GM12878 (cell line): Measurements from ENCODE around the gene NPY2R. TPM values are rescaled to one million over a fixed set of nuclear protein-coding genes. Genes with fewer than 3 reads are reported as not detected.

ENCODE experiments used
- ATAC-seq: fragments of 200-7000 bp; cut with Tn5 transposase; 3 replicates; pipeline ENCODE4 v1.9.1; 2020; ENCODE audit warnings: mild to moderate bottlenecking, moderate library complexity
- BruUV-seq: library from RNA; stranded (reverse); fragments of 400-500 nt; replicated peaks from 2 replicates; lab custom pipeline; 2021; lab: Mats Ljungman, UMichigan
- CTCF ChIA-PET: fragments of 300-600 bp; sonication (Branson Sonifier 250); formaldehyde crosslinking; extraction: SDS; loops from one replicate; lab custom pipeline; 2021; ENCODE audit warnings: inconsistent platforms; lab: Yijun Ruan, JAX
- POLR2A ChIA-PET: fragments of 350-600 bp; formaldehyde crosslinking; extraction: SDS; loops from one replicate; lab custom pipeline; 2021; ENCODE audit warnings: inconsistent platforms; lab: Charles Lee
- RAD21 ChIA-PET: fragments of 300-600 bp; sonication (Branson Sonifier 250); formaldehyde crosslinking; loops from one replicate; lab custom pipeline; 2023; ENCODE audit warnings: antibody characterized with exemption; ENCODE audit not compliant: unreplicated experiment; lab: Charles Lee
- SMC1A ChIA-PET: fragments of 300-600 bp; sonication (Branson Sonifier 250); formaldehyde crosslinking; loops from one replicate; lab custom pipeline; 2023; ENCODE audit not compliant: unreplicated experiment, uncharacterized antibody; lab: Charles Lee
- DNase-seq: peaks from one replicate; pipeline ENCODE4 v3.0.0-alpha.2; 2011; ENCODE audit warnings: low read depth, low spot score
- FAIRE-seq: peaks from 3 replicates; lab custom pipeline; 2011; peaks lifted over from hg19 to GRCh38; lab: Jason Lieb, UNC
- H2AFZ ChIP-seq: 2 replicates; pipeline ENCODE4 v1.6.0; 2011; ENCODE audit warnings: low read depth, low read length, control low read depth; ENCODE audit not compliant: control insufficient read depth
- H3K27ac ChIP-seq: 2 replicates; pipeline ENCODE4 v1.5.1; 2011; ENCODE audit warnings: control low read depth; ENCODE audit not compliant: control insufficient read depth, insufficient read depth
- H3K27me3 ChIP-seq, 2 experiments: replicated peaks in 1 of 2; 2 replicates each; pipeline versions ENCODE4 v1.6.0 to v1.6.1; 2011; ENCODE audit warnings: low read length in 1 of 2; ENCODE audit not compliant: control insufficient read depth in 2 of 2, insufficient read depth in 2 of 2
- H3K36me3 ChIP-seq, 2 experiments: 2 replicates each; pipeline ENCODE4 v1.5.1; 2011; ENCODE audit warnings: low read length in 1 of 2; ENCODE audit not compliant: control insufficient read depth in 2 of 2, insufficient read depth in 2 of 2
- H3K4me1 ChIP-seq: 2 replicates; pipeline ENCODE4 v1.6.1; 2011; ENCODE audit warnings: mild to moderate bottlenecking, low read length, moderate library complexity, mixed read lengths; ENCODE audit not compliant: control insufficient read depth, insufficient read depth
- H3K4me2 ChIP-seq: 2 replicates; pipeline ENCODE4 v1.6.0; 2011; ENCODE audit warnings: control low read depth; ENCODE audit not compliant: control insufficient read depth, insufficient read depth
- H3K4me3 ChIP-seq: fragments of 200-600 bp; sonication (generic); 2 replicates; pipeline ENCODE4 v1.5.1; 2016
- H3K79me2 ChIP-seq: 2 replicates; pipeline ENCODE4 v1.6.0; 2011; ENCODE audit warnings: low read length; ENCODE audit not compliant: control insufficient read depth, insufficient read depth
- H3K9ac ChIP-seq: 2 replicates; pipeline ENCODE4 v1.8.0; 2011; ENCODE audit warnings: low read length, control low read depth, mixed read lengths; ENCODE audit not compliant: control insufficient read depth, insufficient read depth
- H3K9me3 ChIP-seq: replicated peaks from 3 replicates; pipeline ENCODE4 v1.5.1; 2011; ENCODE audit warnings: mild to moderate bottlenecking, low read length; ENCODE audit not compliant: control insufficient read depth, insufficient read depth
- H4K20me1 ChIP-seq: 2 replicates; pipeline ENCODE4 v1.6.0; 2011; ENCODE audit not compliant: control insufficient read depth, insufficient read depth
- CHD2 ChIP-seq: IDR thresholded peaks from 2 replicates; pipeline ENCODE4 v1.6.1; 2011; ENCODE audit warnings: low read depth, low read length, improper control_type of control experiment, borderline replicate concordance
- ETV6 ChIP-seq, 2 experiments: fragments of 450-650 bp in 1 of 2; IDR thresholded peaks in 1 of 2; conservative IDR thresholded peaks in 1 of 2; 2 replicates each; pipeline ENCODE4 v1.6.1; 2014; ENCODE audit warnings: antibody characterized with exemption in 1 of 2, borderline replicate concordance in 1 of 2, low read depth in 1 of 2, mild to moderate bottlenecking in 1 of 2, moderate library complexity in 1 of 2
- GATAD2B ChIP-seq: fragments of 450-650 bp; conservative IDR thresholded peaks from 2 replicates; pipeline ENCODE4 v1.6.1; 2017; ENCODE audit warnings: low read depth, mild to moderate bottlenecking, moderate library complexity
- IKZF1 ChIP-seq: fragments of 450-650 bp; conservative IDR thresholded peaks from 2 replicates; pipeline ENCODE4 v1.6.1; 2017; ENCODE audit warnings: antibody characterized with exemption, mild to moderate bottlenecking
- NR2C2 ChIP-seq: IDR thresholded peaks from 2 replicates; pipeline ENCODE4 v1.6.1; 2011; ENCODE audit warnings: borderline replicate concordance, low read depth; ENCODE audit not compliant: control insufficient read depth, insufficient read length
- POLR2AphosphoS2 ChIP-seq: IDR thresholded peaks from 2 replicates; pipeline ENCODE4 v1.6.1; 2011; ENCODE audit warnings: low read depth, mild to moderate bottlenecking, low read length, improper control_type of control experiment, moderate library complexity
- RAD51 ChIP-seq: fragments of 450-650 bp; IDR thresholded peaks from 2 replicates; pipeline ENCODE4 v1.6.1; 2016; ENCODE audit warnings: moderate library complexity, mild to moderate bottlenecking, inconsistent platforms
- RBBP5 ChIP-seq: fragments of 200-600 bp; sonication (generic); conservative IDR thresholded peaks from 2 replicates; pipeline ENCODE4 v1.6.1; 2016
- STAT3 ChIP-seq: IDR thresholded peaks from 2 replicates; pipeline ENCODE4 v1.6.1; 2011; ENCODE audit warnings: low read depth, low read length, improper control_type of control experiment
- TCF3 ChIP-seq: IDR thresholded peaks from 2 replicates; pipeline ENCODE4 v1.6.1; 2012; ENCODE audit warnings: low read depth, mild to moderate bottlenecking, low read length, borderline replicate concordance; ENCODE audit not compliant: insufficient read depth
- WRNIP1 ChIP-seq: IDR thresholded peaks from 2 replicates; pipeline ENCODE4 v1.6.1; 2011; ENCODE audit warnings: low read depth, low read length, improper control_type of control experiment, borderline replicate concordance
- ZSCAN29 ChIP-seq: fragments of 450-650 bp; IDR thresholded peaks from 2 replicates; pipeline ENCODE4 v1.6.1; 2017; ENCODE audit warnings: mild to moderate bottlenecking, moderate library complexity
- in situ Hi-C: fragments of 300-500 bp; cut with MboI; formaldehyde crosslinking; loops from 9 replicates; pipeline ENCODE4 v1.14.3; 2018; ENCODE audit warnings: mixed read lengths
- intact Hi-C: fragments of 100-400 bp; cut with micrococcal nuclease; formaldehyde crosslinking; loops from one replicate; pipeline ENCODE4 v1.14.2; 2022; ENCODE audit not compliant: unreplicated experiment
- polyA plus RNA-seq, 11 experiments: library from polyadenylated mRNA; depleted of rRNA in 4 of 11; unstranded in 6 of 11; stranded (reverse) in 5 of 11; fragments of >200 nt; fragmentation: Nextera tagmentation in 4 of 11; fragmentation: Illumina TruSeq in 1 of 11; extraction: Ambion mirVana in 4 of 11; extraction: Trizol in 1 of 11; gene quantifications; 1 replicate in 1 of 11; 2 replicates in 10 of 11; pipeline versions ENCODE4 v1.2.1 to v1.2.3, GENCODE V29; 2011 to 2016; ENCODE audit warnings: inconsistent platforms in 2 of 11, missing spikeins in 2 of 11, low read depth in 1 of 11
- total RNA-seq, 4 experiments: library from RNA; depleted of rRNA in 3 of 4; stranded (reverse); fragments of >200 nt in 3 of 4; fragmentation: Illumina TruSeq in 1 of 4; extraction: Trizol in 1 of 4; gene quantifications; 2 replicates each; pipeline versions ENCODE4 v1.2.1 to v1.2.3, GENCODE V29; 2013 to 2021

NPY2R gene
- total and polyA plus RNA-seq, 10 of the 15 experiments (the other 5 are each of a cell fraction or from before 2014, with no cell fraction given): not detected

DNA sequence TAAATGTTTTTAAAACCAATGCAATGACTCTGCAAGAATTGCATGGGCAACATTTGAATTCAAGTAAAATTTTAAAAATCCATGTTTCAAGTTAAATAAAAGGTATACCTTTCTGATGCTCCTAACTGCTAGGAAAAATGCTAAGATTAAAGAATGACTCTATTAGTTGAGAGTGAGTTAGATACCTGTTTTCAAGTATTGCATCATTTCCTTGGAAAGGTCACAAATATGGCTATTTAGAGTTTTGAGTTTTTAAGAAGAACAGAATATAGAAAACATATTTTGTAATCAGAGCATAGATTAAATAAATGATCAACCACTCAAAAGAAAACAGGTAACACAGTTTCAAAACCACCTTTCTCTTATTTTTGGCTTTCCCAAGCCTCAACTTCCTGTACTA, 18.3 kb upstream of the NPY2R start:
- Histone ChIP-seq H3K27me3 (no peaks in the 10 kb centered on the region), H3K4me2 (no peak overlapping the region), H4K20me1 (no peaks in the 10 kb centered on the region), H3K27ac (no peak overlapping the region), H3K9ac (no peak overlapping the region), H3K79me2 (no peaks in the 10 kb centered on the region), H2AFZ (no peak overlapping the region), H3K4me1 (no peaks in the 10 kb centered on the region), H3K4me3 (no peak overlapping the region), H3K36me3 (no peaks in the 10 kb centered on the region), H3K9me3 (no peaks in the 10 kb centered on the region)
- CTCF ChIA-PET: no interaction called here
- intact Hi-C loops (no loop called here), in situ Hi-C loops (no loop called here)
- DNase-seq: no peak
- RAD21 ChIA-PET: no interaction called here
- SMC1A ChIA-PET: interaction anchor here (1.0 kb wide), 1 partner anchor 21 kb away, joined by 3 read pairs; no protein-coding TSS in a partner anchor
- no peak for FAIRE-seq
- POLR2A ChIA-PET: no interaction called here
- ATAC-seq: no peak
- no TSS peak for BruUV-seq
- no peak for TF ChIP-seq POLR2AphosphoS2
- TF ChIP-seq ETV6 (conservative IDR thresholded peaks at IDR 0.05 in 1 of 2, IDR thresholded peaks at IDR 0.05 in 1 of 2; ENCODE audit: borderline replicate concordance in 1 of 2, low read depth in 1 of 2): no peak
- no peak for TF ChIP-seq IKZF1
- TF ChIP-seq TCF3: no peak
- TF ChIP-seq GATAD2B: no peak
- no peak for TF ChIP-seq STAT3
- no peak for TF ChIP-seq ZSCAN29
- no peak for TF ChIP-seq CHD2
- no peak for TF ChIP-seq WRNIP1
- TF ChIP-seq RBBP5: no peak
- no peak for TF ChIP-seq RAD51
- no peak for TF ChIP-seq NR2C2
